ENCODE data around the gene OLFML2B.
"Not testable (repeated sequence)": the region's sequence is repeated elsewhere in the genome, so short reads cannot be mapped to it uniquely, and the experiment has no call there.

OLFML2B gene

GRCh38 chr1:162022626-162023025, 1.0 kb downstream of the OLFML2B start:
- Mint-ChIP-seq H3K4me3 (peak overlapping the region; percentile 79), H3K27ac (no peak overlapping the region), H3K36me3 (ENCODE audit: low read depth) (peaks cover 3% of the 10 kb centered on the region), H3K27me3 (peaks cover 46% of the 10 kb centered on the region), H3K4me1 (ENCODE audit: low read depth) (peaks cover 9% of the 10 kb centered on the region), H3K9me3 (no peaks in the 10 kb centered on the region)
- DNase-seq: no peak

- peaks cover 9% of the 10 kb centered on the region for H3K4me1 Mint-ChIP-seq (ENCODE audit: low read depth)
- no peak overlapping the region for H3K4me3 Mint-ChIP-seq
- no peaks in the 10 kb centered on the region for H3K9me3 Mint-ChIP-seq
- no peak for DNase-seq
- H3K36me3 Mint-ChIP-seq (ENCODE audit: low read depth): peaks cover 3% of the 10 kb centered on the region
- H3K27me3 Mint-ChIP-seq: peaks cover 34% of the 10 kb centered on the region
- H3K27ac Mint-ChIP-seq: no peak overlapping the region
Observed at GRCh38 chr1:162021124-162021523, 2.5 kb downstream of the OLFML2B start.

GRCh38 chr1:162020150-162020549, 3.5 kb downstream of the OLFML2B start:
- Mint-ChIP-seq H3K4me3 (no peak overlapping the region), H3K4me1 (ENCODE audit: low read depth) (peaks cover 9% of the 10 kb centered on the region), H3K9me3 (no peaks in the 10 kb centered on the region), H3K27me3 (peaks cover 25% of the 10 kb centered on the region), H3K36me3 (ENCODE audit: low read depth) (peaks cover 3% of the 10 kb centered on the region), H3K27ac (no peak overlapping the region)
- no peak for DNase-seq

- H3K36me3 Mint-ChIP-seq (ENCODE audit: low read depth): peaks cover 3% of the 10 kb centered on the region
- DNase-seq: no peak
- H3K27me3 Mint-ChIP-seq: peaks cover 19% of the 10 kb centered on the region
Observed at GRCh38 chr1:162019446-162019845, 4.2 kb downstream of the OLFML2B start.

GRCh38 chr1:162019006-162019405, 4.7 kb downstream of the OLFML2B start:
- H3K27ac Mint-ChIP-seq: no peak overlapping the region
- peaks cover 15% of the 10 kb centered on the region for H3K27me3 Mint-ChIP-seq
- no peak for DNase-seq
- H3K4me3 Mint-ChIP-seq: no peak overlapping the region
- H3K36me3 Mint-ChIP-seq (ENCODE audit: low read depth): peaks cover 3% of the 10 kb centered on the region
- H3K9me3 Mint-ChIP-seq: no peaks in the 10 kb centered on the region
- peaks cover 3% of the 10 kb centered on the region for H3K4me1 Mint-ChIP-seq (ENCODE audit: low read depth)

More at GRCh38 chr1:162019446-162019845, 4.2 kb downstream of the OLFML2B start:
- no peaks in the 10 kb centered on the region for H3K9me3 Mint-ChIP-seq
- peaks cover 8% of the 10 kb centered on the region for H3K4me1 Mint-ChIP-seq (ENCODE audit: low read depth)
- H3K27ac Mint-ChIP-seq: no peak overlapping the region
- H3K4me3 Mint-ChIP-seq: no peak overlapping the region

GRCh38 chr1:162018418-162018817, 5.3 kb downstream of the OLFML2B start:
- Mint-ChIP-seq H3K4me3 (no peak overlapping the region), H3K27ac (no peak overlapping the region), H3K4me1 (ENCODE audit: low read depth) (peaks cover 2% of the 10 kb centered on the region), H3K27me3 (peaks cover 11% of the 10 kb centered on the region), H3K9me3 (peaks cover 2% of the 10 kb centered on the region), H3K36me3 (ENCODE audit: low read depth) (peaks cover under 1% of the 10 kb centered on the region)
- DNase-seq: no peak

GRCh38 chr1:162017791-162018190, 5.9 kb downstream of the OLFML2B start:
- H3K9me3 Mint-ChIP-seq; H3K4me3 Mint-ChIP-seq; H3K27ac Mint-ChIP-seq; DNase-seq; H3K27me3 Mint-ChIP-seq; H3K36me3 Mint-ChIP-seq (ENCODE audit: low read depth); H3K4me1 Mint-ChIP-seq (ENCODE audit: low read depth): not testable (repeated sequence)

GRCh38 chr1:162016631-162017030, 7.0 kb downstream of the OLFML2B start:
- H3K36me3 Mint-ChIP-seq (ENCODE audit: low read depth): no peaks in the 10 kb centered on the region
- no peaks in the 10 kb centered on the region for H3K4me1 Mint-ChIP-seq (ENCODE audit: low read depth)
- H3K9me3 Mint-ChIP-seq: peaks cover 2% of the 10 kb centered on the region
- no peak overlapping the region for H3K27ac Mint-ChIP-seq
- no peak overlapping the region for H3K4me3 Mint-ChIP-seq
- DNase-seq: no peak
- H3K27me3 Mint-ChIP-seq: no peaks in the 10 kb centered on the region

- H3K4me1 Mint-ChIP-seq (ENCODE audit: low read depth): no peaks in the 10 kb centered on the region
- DNase-seq: no peak
- no peak overlapping the region for H3K27ac Mint-ChIP-seq
- no peaks in the 10 kb centered on the region for H3K36me3 Mint-ChIP-seq (ENCODE audit: low read depth)
- H3K27me3 Mint-ChIP-seq: no peaks in the 10 kb centered on the region
- no peak overlapping the region for H3K4me3 Mint-ChIP-seq
- peaks cover 2% of the 10 kb centered on the region for H3K9me3 Mint-ChIP-seq
Observed at GRCh38 chr1:162015196-162015595, 8.5 kb downstream of the OLFML2B start.

- Mint-ChIP-seq H3K27ac (no peak overlapping the region), H3K36me3 (ENCODE audit: low read depth) (no peaks in the 10 kb centered on the region), H3K4me3 (no peak overlapping the region), H3K9me3 (peaks cover 2% of the 10 kb centered on the region), H3K27me3 (no peaks in the 10 kb centered on the region), H3K4me1 (ENCODE audit: low read depth) (no peaks in the 10 kb centered on the region)
- no peak for DNase-seq
Observed at GRCh38 chr1:162014202-162014601, 9.5 kb downstream of the OLFML2B start.

GRCh38 chr1:162013289-162013688, 10.4 kb downstream of the OLFML2B start:
- no peak overlapping the region for H3K27ac Mint-ChIP-seq
- H3K4me3 Mint-ChIP-seq: no peak overlapping the region
- H3K27me3 Mint-ChIP-seq: no peaks in the 10 kb centered on the region
- no peaks in the 10 kb centered on the region for H3K36me3 Mint-ChIP-seq (ENCODE audit: low read depth)
- DNase-seq: no peak
- no peaks in the 10 kb centered on the region for H3K4me1 Mint-ChIP-seq (ENCODE audit: low read depth)
- H3K9me3 Mint-ChIP-seq: peaks cover 2% of the 10 kb centered on the region

- peaks cover 2% of the 10 kb centered on the region for H3K9me3 Mint-ChIP-seq
- no peak overlapping the region for H3K4me3 Mint-ChIP-seq
- H3K36me3 Mint-ChIP-seq (ENCODE audit: low read depth): no peaks in the 10 kb centered on the region
- H3K27ac Mint-ChIP-seq: no peak overlapping the region
- no peak for DNase-seq
- H3K27me3 Mint-ChIP-seq: no peaks in the 10 kb centered on the region
- H3K4me1 Mint-ChIP-seq (ENCODE audit: low read depth): no peaks in the 10 kb centered on the region
Observed at GRCh38 chr1:162011337-162012012, 12.2 kb downstream of the OLFML2B start.

GRCh38 chr1:162010175-162010506, 13.5 kb downstream of the OLFML2B start:
- Mint-ChIP-seq H3K27me3 (no peaks in the 10 kb centered on the region), H3K9me3 (peaks cover 2% of the 10 kb centered on the region), H3K36me3 (ENCODE audit: low read depth) (no peaks in the 10 kb centered on the region), H3K4me3 (no peak overlapping the region), H3K27ac (no peak overlapping the region), H3K4me1 (ENCODE audit: low read depth) (no peaks in the 10 kb centered on the region)
- no peak for DNase-seq

GRCh38 chr1:162009501-162010174, 14.0 kb downstream of the OLFML2B start:
- DNase-seq: no peak
- Mint-ChIP-seq H3K9me3 (peaks cover 2% of the 10 kb centered on the region), H3K27ac (no peak overlapping the region), H3K4me1 (ENCODE audit: low read depth) (peaks cover 3% of the 10 kb centered on the region), H3K36me3 (ENCODE audit: low read depth) (no peaks in the 10 kb centered on the region), H3K27me3 (peaks cover 4% of the 10 kb centered on the region), H3K4me3 (no peak overlapping the region)

- H3K4me3 Mint-ChIP-seq: no peak overlapping the region
- H3K27me3 Mint-ChIP-seq: peaks cover 7% of the 10 kb centered on the region
- no peak for DNase-seq
- H3K9me3 Mint-ChIP-seq: peaks cover 2% of the 10 kb centered on the region
- peaks cover 6% of the 10 kb centered on the region for H3K4me1 Mint-ChIP-seq (ENCODE audit: low read depth)
- no peak overlapping the region for H3K27ac Mint-ChIP-seq
- H3K36me3 Mint-ChIP-seq (ENCODE audit: low read depth): no peaks in the 10 kb centered on the region
Observed at GRCh38 chr1:162008799-162009198, 14.9 kb downstream of the OLFML2B start.

All from activated T-cell treated with anti-CD3 and anti-CD28 coated beads, Interleukin-2, amount 50 U/mL, for 24 hours (primary cell).